Loucy (cell line): Measurements from ENCODE around the gene TMED10.

Source experiments
- H2AFZ ChIP-seq: fragments of 200-600 bp; sonication (generic); 2 replicates; pipeline ENCODE4 v1.6.0; 2016; ENCODE audit warnings: antibody characterized with exemption, mild to moderate bottlenecking, low read length, moderate library complexity
- H3F3A ChIP-seq: fragments of 200-600 bp; 2 replicates; pipeline ENCODE4 v1.6.0; 2016; ENCODE audit warnings: antibody characterized with exemption, low read depth, mild to moderate bottlenecking
- H3K27me3 ChIP-seq: fragments of 200-600 bp; sonication (generic); 2 replicates; pipeline ENCODE4 v1.6.1; 2014; ENCODE audit warnings: low read length, mild to moderate bottlenecking; ENCODE audit not compliant: insufficient read depth, poor library complexity, severe bottlenecking
- H3K36me3 ChIP-seq: fragments of 200-600 bp; sonication (generic); 2 replicates; pipeline ENCODE4 v1.6.1; 2016; ENCODE audit warnings: low read length; ENCODE audit not compliant: insufficient read depth
- H3K4me1 ChIP-seq: fragments of 200-600 bp; sonication (generic); 2 replicates; pipeline ENCODE4 v1.5.1; 2014; ENCODE audit warnings: low read length, mild to moderate bottlenecking; ENCODE audit not compliant: insufficient read depth, poor library complexity, severe bottlenecking
- H3K4me2 ChIP-seq: fragments of 200-600 bp; sonication (generic); 2 replicates; pipeline ENCODE4 v1.6.0; 2014; ENCODE audit warnings: antibody characterized with exemption, low read length, low read depth, mild to moderate bottlenecking; ENCODE audit not compliant: poor library complexity, severe bottlenecking
- H3K4me3 ChIP-seq: fragments of 200-600 bp; sonication (generic); 2 replicates; pipeline ENCODE4 v1.5.1; 2014; ENCODE audit warnings: low read length, mild to moderate bottlenecking, mixed read lengths; ENCODE audit not compliant: poor library complexity, severe bottlenecking
- H3K79me2 ChIP-seq: fragments of 200-600 bp; sonication (generic); 2 replicates; pipeline ENCODE4 v1.6.1; 2014; ENCODE audit warnings: low read length; ENCODE audit not compliant: insufficient read depth
- H3K9ac ChIP-seq: fragments of 200-600 bp; sonication (generic); 2 replicates; pipeline ENCODE4 v1.6.0; 2014; ENCODE audit warnings: mild to moderate bottlenecking, low read depth, low read length, moderate library complexity; ENCODE audit not compliant: poor library complexity, severe bottlenecking
- H3K9me2 ChIP-seq: fragments of 200-600 bp; sonication (generic); replicated peaks from 2 replicates; pipeline ENCODE4 v1.6.1; 2016; ENCODE audit warnings: low read depth, low read length, mixed read lengths
- H3K9me3 ChIP-seq: fragments of 200-600 bp; sonication (generic); 2 replicates; pipeline ENCODE4 v1.6.1; 2014; ENCODE audit warnings: mild to moderate bottlenecking, antibody characterized with exemption, low read length, low read depth; ENCODE audit not compliant: insufficient read depth
- H4K20me1 ChIP-seq: fragments of 200-600 bp; sonication (generic); 2 replicates; pipeline ENCODE4 v1.6.0; 2014; ENCODE audit warnings: antibody characterized with exemption, low read length, mild to moderate bottlenecking; ENCODE audit not compliant: insufficient read depth, poor library complexity, severe bottlenecking
- CTCF ChIP-seq: fragments of 200-600 bp; sonication (generic); conservative IDR thresholded peaks from 2 replicates; pipeline ENCODE4 v1.5.1; 2014; ENCODE audit warnings: mild to moderate bottlenecking, antibody characterized with exemption, low read length
- EZH2phosphoT487 ChIP-seq: fragments of 200-600 bp; IDR thresholded peaks from 2 replicates; pipeline ENCODE4 v1.6.1; 2018; ENCODE audit warnings: antibody characterized with exemption, mild to moderate bottlenecking, moderate library complexity, borderline replicate concordance

Gene TMED10

GRCh38 chr14:75188520-75189268, 12.3 kb upstream of the TMED10 start:
- Histone ChIP-seq H3K36me3 (no peaks in the 10 kb centered on the region), H3K9me3 (no peaks in the 10 kb centered on the region), H2AFZ (no peak overlapping the region), H3K4me1 (no peaks in the 10 kb centered on the region), H3K9me2 (no peaks in the 10 kb centered on the region), H3F3A (no peaks in the 10 kb centered on the region), H3K27me3 (no peaks in the 10 kb centered on the region), H3K79me2 (no peaks in the 10 kb centered on the region), H4K20me1 (no peaks in the 10 kb centered on the region), H3K9ac (no peak overlapping the region), H3K4me3 (no peak overlapping the region), H3K4me2 (no peak overlapping the region)
- TF ChIP-seq EZH2phosphoT487, result no peak
- TF ChIP-seq CTCF, result no peak

- Histone ChIP-seq H4K20me1 (no peaks in the 10 kb centered on the region), H3K4me2 (no peak overlapping the region), H3K9me3 (no peaks in the 10 kb centered on the region), H3K9me2 (no peaks in the 10 kb centered on the region), H3K36me3 (no peaks in the 10 kb centered on the region), H3K9ac (no peak overlapping the region), H3K4me3 (no peak overlapping the region), H3F3A (no peaks in the 10 kb centered on the region), H2AFZ (no peak overlapping the region), H3K79me2 (no peaks in the 10 kb centered on the region), H3K4me1 (no peaks in the 10 kb centered on the region), H3K27me3 (no peaks in the 10 kb centered on the region)
- no peak for TF ChIP-seq CTCF
- TF ChIP-seq EZH2phosphoT487, result no peak
These were observed 11.7 kb upstream of the TMED10 start for GRCh38 chr14:75188086-75188485.

- Histone ChIP-seq H3K9ac (no peak overlapping the region), H3K9me2 (no peaks in the 10 kb centered on the region), H3K79me2 (no peaks in the 10 kb centered on the region), H2AFZ (no peak overlapping the region), H4K20me1 (no peaks in the 10 kb centered on the region), H3K4me1 (no peaks in the 10 kb centered on the region), H3K36me3 (no peaks in the 10 kb centered on the region), H3K4me2 (no peak overlapping the region), H3K4me3 (no peak overlapping the region), H3F3A (no peaks in the 10 kb centered on the region), H3K9me3 (no peaks in the 10 kb centered on the region), H3K27me3 (no peaks in the 10 kb centered on the region)
- TF ChIP-seq CTCF, result no peak
- no peak for TF ChIP-seq EZH2phosphoT487
These were observed 10.5 kb upstream of the TMED10 start for GRCh38 chr14:75186953-75187352.
